Measurements from ENCODE around the gene ZMYM1.
"Not testable (repeated sequence)": the region's sequence is repeated elsewhere in the genome, so short reads cannot be mapped to it uniquely, and the experiment has no call there.

ZMYM1 gene

DNA sequence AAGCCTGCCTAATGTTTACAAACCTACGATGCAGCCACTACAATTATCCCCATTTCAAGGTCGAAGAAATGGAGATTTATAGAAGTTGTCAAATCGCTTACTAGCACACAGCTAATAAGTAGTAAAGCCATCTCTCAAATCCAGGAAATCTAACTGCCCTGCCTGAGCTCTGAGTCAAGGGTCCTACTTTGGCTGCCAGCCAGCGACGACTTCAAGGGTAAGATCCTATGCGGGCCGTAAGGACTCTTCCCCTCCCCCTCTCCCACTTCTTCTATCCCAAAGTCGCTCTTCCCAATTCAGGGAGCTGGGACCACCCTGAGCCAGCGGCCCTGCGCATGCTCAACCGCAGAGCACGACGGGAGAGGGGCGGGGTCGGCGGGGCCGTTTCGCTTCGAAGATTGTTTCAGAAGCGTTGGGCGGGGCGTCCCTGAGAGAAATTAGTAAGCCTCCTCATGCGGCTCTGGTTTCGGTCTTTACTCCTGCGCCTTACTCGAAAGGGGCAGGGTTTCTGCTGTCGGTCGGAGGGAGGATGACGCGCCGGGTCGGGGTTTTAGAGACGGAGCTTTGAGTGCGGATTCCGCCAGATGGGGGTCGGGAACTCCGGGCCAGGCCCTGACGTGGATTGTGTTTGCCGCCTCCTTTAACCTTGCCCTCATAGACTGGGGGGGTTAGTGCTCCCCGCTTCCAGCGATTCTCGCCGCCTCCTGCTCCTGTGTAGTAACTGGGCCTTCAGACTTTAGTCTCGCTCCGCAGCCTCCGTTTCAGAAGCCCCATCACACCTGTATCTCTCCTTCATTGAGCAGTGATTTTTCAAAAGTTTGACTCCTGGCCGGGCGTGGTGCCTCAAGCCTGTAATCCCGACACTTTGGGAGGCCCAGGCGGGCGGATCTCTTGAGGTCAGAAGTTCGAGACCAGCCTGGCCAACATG, at the start of gene ZMYM1:
Gene ZMYM1, plus strand, starts transcription at position 383 of the 928 bp plus-strand sequence. CDS start 14,603 bp downstream, outside the sequence.
- DNase-seq = peak; percentile 76

DNA sequence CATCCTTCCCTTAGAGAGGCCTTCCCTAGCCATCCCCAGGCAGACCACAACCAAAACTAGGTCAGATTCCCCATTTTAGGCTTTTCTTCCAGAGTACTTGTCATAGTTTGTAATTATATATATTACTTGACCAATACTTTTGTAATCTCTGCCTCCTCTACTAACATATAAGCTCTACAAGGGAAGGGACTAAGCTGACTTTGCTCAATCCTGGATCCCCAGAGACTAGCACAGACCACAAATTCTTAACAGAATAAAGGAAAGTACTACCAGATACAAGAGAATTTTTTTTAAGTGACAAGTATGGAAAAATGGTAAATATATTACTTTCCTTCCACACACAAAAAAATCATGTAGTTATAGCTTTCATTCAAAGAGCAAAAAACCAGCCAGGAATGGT, 49.4 kb upstream of the ZMYM1 start:
- DNase-seq = no peak

DNA sequence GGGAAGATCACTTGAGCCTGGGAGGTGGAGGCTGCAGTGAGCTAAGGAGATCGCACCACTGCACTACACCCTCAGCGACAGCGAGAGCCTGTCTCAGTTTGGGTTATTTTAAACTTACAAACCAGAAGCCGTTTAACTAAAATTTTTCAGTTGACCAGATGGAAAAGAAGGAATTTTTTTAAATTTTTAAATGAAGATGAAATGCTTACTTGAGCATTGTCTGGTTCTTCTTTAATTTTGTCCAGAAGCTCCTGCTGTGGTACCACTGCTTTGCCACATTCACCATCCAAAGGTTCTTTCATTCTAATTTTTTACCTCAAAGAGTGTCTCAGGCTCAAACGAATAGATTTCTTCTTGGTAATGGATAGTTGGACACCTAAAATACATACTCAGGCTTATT, 48.8 kb upstream of the ZMYM1 start:
- no peak for DNase-seq

DNA sequence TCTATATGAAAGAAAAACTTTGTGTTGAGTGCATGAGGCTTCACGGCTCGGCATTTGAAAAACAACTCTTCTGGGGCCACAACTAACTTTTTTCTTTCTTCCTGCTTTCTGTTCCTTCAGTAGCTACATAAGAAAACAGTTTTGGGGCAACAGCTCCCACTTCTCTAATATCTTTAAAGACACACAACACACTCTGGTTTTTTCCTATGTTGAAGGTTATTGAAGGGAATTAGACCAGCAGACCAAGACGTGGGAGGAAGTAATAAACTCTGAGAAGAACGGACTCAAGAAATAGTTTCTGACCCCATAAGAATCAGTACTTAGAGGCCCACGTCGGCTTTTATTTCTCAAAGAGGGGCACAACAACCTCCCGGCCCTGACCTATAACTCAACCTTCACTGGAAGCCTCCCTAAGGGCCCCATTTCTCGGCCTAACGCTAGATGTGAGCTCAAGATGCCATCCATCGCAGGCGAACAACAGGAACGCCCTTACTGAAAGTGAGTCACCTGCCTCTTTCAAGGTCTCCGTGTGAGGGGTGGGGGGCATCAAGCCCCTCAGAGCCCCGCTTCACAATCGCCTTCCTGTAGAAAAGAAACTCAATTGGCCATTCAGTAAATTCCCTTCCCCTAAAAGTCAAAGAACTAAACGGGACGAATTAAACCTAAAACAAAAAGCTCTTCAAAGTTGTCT, 48.3 kb upstream of the ZMYM1 start:
- DNase-seq = peak; percentile 56

DNA sequence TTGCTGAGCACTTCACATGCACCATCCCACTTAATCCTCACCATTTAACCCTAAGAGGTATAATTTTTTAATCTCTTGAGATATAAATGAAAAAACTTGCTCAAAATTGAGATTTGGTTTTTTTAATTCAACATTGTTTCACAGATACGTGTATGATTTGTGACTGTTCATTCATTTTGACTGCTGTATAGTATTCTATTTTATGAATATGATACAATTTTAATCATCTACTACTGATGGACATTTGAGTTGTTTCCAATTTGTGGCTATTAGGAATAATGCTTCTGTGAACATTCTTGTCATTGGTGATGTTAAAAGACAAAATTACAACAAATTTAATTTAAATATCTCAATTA, 46.8 kb upstream of the ZMYM1 start:
- DNase-seq = no peak

DNA sequence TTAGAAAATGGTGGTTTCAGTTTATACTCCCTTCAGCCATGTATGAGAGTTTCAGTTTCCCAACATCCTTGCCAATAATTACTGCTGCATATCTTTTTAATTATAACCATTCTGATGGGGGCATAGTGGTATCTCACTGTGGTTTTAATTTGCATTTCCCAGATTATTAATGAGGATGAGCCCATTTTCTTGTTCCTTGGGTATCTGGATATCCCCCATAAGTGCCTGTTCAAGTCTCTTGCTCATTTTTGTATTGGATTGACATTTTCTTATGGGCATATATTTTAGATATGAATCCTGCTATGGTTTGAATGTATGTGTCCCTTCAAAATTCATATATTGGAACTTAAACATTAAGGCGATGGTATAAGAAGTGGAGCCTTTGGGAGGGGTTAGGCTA, 45.8 kb upstream of the ZMYM1 start:
- DNase-seq = no peak

DNA sequence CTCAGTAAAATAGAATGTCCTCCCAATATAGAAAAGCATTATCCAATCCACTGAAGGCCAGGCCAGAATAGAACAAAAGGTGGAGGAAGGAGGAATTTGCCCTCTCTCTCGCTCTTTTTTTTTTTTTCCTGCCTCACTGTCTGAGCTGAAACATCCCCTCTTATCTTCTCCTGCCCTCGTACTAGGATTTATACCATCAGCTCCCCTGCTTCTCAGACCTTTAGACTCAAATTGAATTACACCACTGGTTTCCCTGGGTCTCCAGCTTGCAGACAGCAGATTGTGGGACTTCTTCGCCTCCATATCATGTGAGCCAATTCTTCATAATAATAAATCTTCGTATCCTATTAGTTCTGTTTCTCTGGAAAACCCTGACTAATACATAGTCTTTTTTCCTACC, 42.6 kb upstream of the ZMYM1 start:
- no peak for DNase-seq

DNA sequence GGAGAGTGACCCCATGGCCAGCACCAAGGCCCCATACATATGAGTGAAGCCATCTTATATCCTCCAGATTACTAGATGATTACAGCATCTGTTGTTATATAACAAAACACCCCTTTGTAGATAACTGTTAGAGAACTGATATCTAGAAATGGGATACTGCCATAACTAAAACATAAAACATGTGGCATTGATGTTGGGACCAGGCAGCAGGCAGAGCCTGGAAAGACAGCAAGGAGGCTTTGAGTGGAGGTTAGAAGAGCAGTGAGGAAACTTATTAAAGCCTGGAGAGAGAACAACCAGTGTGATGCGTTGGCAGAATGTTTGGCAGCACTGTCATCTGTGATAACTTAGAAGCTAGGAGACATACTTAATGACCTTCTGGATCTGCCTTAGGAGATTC, 42.0 kb upstream of the ZMYM1 start:
- no peak for DNase-seq

DNA sequence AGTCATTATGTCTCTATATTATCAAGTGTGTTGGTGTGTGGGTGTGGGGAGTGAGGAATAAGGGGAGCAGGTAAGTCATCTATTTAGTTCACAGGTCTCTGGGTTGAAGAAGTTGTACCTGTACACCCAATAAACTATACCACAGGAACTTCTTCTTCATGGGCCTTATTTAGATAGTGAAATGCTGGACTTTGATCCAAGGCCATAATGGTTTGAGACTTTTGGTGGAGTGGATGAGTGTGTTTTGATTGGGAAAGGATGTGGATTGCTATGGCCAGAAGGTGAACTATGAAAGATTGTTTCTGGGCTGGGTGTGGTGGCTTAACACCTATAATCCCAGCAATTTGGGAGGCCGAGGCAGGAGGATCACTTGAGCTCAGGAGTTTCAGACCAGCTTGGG, 40.5 kb upstream of the ZMYM1 start:
- DNase-seq = no peak

DNA sequence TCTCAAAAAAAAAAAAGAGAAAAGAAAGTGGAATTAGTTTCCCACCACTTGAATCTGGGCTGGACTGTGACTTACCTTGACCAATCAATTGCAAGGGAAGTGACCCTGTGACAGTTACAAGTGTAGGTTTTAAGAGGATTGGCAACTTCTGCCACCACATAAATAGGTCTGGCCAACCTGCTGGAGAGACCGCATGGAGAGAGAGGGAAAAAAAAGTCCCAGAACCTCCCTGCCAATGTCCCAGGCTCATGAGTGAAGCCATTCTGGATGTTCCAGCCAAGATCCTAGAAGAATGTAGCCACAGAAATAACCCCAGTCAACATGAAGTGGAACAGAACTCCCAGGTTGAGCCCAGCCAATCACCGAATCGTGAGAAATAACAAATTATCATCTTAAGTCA, 35.7 kb upstream of the ZMYM1 start:
- DNase-seq = no peak

DNA sequence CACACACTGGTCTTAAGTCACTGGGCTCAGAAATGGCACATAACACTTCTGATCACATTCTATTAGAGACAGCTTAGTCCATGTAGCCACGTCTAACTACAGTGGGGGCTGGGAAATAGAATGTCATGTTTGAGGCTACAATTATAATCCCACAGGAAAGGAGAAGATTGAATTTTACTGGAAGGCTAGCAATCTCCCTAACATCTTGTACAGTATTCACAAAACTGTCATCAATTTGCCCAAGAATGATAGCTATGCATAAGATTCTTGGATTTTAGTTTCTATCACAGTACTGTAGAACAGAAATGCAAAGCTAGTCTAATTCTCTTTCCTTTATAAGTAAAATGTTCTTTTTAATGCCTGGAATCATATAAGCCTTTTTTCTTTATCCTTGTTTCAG, 34.8 kb upstream of the ZMYM1 start:
- no peak for DNase-seq

DNA sequence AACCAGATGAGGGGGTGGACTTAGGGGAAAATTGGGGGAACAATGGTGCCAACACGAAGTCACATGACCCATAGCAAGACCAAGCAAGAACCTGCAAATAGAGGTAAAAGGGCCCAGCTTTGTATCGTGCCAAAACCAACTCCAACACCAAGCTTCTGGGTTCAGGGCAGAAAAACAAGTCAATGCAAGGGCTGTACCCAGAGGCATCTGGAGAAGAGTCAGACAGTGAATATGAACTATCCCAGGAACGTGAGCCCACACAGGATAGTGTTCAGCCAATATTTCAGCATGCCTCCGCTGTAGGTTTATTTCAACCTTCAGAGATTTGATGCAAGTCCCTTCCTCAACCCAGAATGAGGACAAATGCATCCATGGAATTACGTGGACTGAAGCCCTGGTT, 32.5 kb upstream of the ZMYM1 start:
- DNase-seq = no peak

DNA sequence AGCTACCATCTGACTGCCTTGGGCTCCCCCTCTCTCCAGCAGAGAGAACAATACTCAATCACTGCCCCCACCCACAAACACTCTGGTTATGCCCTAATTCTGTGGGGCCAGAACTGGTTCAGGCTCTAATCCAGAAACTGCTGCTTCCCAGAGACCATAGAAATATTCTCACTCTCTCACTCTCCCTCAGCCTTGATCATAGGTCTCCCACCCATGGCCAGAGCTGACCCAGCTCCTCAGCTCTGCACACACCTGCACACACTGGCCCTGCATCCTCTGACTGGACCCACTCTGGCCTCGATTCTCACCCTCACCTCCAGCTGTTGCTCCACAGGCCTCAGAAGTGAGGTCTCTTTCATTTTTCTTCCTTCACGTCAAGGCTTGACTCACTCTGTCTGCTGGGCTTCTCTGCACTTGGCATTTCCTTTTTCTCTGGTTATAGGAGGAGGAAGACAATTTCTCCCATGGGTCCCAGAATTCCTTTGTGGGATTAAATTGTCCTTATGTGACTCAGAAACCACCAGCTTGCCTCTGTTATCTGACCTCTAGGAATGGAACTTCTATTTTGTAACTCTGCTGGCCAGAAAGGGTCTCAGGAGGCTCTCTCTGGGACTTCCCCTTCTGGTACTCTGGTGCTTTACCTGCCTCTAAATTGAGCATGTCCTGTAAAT, 31.9 kb upstream of the ZMYM1 start:
- DNase-seq = no peak

DNA sequence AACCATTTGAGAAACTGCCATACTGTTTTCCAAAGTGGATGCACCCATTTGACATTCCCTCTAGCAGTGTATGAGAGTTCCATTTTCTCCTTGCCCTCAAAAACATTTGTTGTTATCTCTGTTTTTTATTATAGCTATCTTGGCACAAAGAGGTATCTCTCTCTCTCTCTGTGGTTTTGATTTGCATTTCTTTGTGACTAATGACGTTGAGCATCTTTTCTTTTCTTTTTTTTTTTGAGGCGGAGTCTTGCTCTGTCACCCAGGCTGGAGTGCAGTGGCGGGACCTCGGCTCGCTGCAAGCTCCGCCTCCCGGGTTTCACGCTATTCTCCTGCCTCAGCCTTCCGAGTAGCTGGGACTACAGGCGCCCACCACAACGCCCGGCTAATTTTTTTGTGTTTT, 30.1 kb upstream of the ZMYM1 start:
- DNase-seq = no peak

DNA sequence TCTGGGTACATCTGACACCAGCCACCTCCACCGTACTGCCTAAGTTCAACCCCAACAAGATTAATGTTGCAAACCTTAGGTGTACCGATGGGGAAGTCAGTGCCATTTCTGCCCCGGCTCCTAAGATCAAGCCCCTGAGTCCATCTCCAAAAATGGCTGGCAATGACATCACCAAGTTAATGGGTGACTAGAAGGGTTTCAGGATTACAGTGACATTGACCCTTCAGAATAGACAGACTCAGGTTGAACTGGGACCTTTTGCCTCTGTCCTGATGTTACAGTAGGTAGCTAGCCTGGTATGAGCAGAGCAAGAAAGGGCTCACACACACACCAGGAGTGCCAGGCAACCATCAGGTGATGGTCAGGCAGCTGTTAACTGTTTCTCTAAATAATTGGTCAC, 25.8 kb upstream of the ZMYM1 start:
- DNase-seq = no peak

DNA sequence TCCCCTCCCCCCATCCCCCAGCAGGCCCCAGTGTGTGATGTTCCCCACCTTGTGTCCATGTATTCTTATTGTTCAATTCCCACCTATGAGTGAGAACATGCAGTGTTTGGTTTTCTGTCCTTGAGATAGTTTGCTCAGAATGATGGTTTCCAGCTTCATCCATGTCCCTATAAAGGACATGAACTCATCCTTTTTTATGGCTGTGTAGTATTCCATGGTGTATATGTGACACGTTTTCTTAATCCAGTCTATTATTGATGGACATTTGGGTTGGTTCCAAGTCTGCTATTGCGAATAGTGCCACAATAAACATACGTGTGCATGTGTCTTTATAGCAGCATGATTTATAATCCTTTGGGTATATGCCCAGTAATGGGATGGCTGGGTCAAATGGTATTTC, 24.9 kb upstream of the ZMYM1 start:
- DNase-seq = not testable (repeated sequence)

DNA sequence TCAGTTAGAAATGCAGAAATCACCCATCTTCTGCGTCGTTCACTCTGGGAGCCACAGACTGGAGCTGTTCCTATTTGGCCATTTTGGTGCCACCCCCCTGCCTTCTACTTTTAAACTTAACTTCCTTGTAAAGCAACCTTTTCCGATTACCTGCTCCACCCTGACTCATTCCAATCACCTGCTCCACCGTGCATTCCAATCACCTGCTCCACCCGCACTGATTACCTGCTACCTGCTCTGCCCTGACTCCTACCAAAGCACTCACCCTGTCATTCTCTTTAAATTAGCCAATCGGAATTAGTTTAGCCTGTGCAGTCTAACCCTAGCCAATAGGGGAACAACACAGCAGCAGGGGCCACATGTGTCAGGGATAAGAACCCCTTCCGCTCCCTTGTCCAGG, 20.9 kb upstream of the ZMYM1 start:
- DNase-seq = not testable (repeated sequence)

DNA sequence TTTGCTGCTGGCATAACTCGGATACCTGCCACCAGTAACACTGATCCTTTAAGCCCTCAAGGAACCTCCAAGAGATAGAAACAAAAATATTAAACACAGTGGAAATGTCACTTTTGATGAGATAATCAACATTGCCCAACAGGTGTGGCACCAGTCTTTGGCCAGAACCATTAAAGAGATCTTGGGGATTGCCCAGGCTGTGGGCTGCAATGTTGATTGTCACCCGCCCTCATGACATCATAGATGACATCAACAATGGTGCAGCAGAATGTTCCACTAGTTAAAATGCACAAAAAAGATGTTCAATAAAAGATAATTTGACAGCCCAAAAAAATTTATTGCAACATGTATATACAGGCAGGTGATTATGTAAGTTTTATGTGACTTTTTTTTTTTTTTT, 20.2 kb upstream of the ZMYM1 start:
- no peak for DNase-seq

DNA sequence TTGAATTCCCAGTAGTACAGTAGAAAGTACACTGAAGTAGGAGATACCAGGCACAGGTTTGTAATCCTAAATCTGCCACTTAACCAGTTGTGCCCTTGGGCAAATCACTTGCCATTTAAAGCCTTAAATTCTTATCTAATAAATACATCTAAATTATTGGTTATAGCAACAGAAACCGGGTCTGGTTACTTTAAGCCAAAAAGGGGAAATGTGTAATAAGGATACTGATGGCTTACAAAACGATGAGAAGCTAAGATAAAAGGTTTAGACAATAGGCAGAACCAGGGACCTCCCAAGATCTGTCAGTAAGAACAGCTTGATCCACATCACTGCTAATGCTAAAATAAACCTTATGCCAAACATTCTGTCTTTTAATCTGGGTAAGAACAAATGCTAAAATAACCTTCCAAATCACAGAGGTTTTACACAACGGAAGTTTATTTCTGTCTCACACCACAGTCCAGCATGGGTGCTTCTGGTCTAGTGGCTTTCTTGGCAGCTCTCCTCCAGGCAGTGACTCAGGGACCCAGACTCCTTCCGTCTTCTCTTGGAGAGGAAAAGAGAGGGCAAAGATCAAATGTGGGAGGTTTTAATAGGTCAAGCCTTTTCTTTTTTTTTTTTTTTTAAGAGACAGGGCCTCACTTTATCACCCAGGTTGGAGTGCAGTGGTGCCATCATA, 16.5 kb upstream of the ZMYM1 start:
- DNase-seq = no peak

DNA sequence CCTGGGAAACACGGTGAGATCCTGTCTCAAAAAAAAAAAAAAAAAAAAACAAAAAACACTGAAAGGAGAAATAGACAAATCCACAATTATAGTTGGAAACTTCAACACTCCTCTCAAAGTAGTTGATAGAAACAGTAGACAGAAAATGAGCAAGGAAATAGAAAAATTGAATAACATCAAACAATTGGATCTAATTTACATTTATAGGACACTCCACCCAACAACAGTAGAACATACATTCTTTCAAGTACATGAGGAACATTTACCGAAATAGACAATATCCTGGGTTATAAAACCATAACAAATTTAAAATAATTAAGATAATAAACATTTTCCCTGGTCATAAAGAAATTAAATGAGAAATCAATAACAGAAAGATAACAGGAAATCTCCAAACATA, 14.9 kb upstream of the ZMYM1 start:
- DNase-seq = no peak

DNA sequence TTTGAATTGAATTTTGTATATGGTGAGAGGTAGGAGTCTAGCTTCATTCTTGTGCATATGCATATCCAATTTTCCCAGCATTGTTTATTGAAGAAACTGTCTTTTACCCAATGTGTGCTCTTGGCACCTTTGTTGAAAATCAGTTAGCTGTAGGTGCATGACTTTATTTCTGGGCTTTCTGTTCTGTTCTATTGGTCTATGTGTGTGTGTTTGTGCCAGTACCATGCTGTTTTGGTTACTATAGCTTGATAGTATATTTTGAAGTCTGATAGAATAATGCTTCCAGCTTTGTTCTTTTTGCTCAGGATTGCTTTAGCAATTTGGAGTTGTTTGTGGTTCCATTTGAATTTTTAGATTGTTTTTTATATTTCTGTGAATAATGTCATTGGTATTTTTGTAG, 9.4 kb upstream of the ZMYM1 start:
- no peak for DNase-seq

DNA sequence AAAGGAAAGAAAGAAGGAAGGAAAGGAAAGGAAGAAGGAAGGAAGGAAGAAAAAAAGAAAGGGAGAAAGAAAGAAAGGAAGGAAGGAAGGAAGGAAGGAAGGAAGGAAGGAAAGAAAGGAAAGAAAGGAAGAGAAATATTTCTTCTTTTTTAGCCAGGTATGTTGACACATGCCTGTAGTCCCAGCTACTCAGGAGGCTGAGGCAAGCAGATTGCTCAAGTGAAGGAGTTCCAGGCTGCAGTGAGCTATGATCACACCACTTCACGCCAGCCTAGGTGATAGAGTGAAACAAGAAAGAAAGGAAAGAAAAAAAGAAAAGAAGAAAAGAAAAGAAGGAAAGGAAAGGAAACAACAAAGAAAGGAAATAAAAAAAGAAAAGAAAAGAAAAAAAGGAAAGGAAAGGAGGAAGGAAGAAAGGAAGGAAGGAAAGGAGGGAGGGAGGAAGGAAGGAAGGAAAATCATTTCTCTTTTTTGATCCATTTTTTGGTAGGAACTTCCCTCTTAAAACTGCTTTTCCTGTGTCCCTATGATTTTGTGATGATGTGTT, 5.8 kb upstream of the ZMYM1 start:
- DNase-seq = no peak

DNA sequence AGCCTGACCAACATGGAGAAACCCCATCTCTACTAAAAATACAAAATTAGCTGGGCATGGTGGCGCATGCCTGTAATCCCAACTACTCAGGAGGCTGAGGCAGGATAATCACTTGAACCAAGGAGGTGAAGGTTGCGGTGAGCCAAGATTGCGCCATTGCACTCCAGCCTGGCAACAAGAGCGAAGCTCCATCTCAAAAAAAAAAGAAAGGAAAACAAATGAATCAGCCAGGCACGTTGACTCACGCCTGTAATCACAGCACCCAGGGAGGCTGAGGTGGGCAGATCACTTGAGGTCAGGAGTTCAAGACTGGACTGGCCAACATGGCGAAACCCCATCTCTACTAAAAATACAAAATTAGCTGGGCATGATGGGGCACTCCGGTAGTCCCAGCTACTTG, 2.8 kb upstream of the ZMYM1 start:
- not testable (repeated sequence) for DNase-seq

All from activated gamma-delta T cell treated with Interleukin-2 at 50 U/mL for 16 hours (primary cell).